Kidney epithelial cell (primary cell): Measurements from ENCODE around the gene LRGUK. TPM values are rescaled to one million over a fixed set of nuclear protein-coding genes. Genes with fewer than 3 reads are reported as not detected.

Experiments
- DNase-seq: peaks from one replicate; pipeline ENCODE4 v3.0.0-alpha.2; 2010; ENCODE audit warnings: low read depth
- H3K27me3 ChIP-seq: 2 replicates; pipeline ENCODE4 v1.6.0; 2011; ENCODE audit warnings: low read length; ENCODE audit not compliant: control insufficient read depth, insufficient read depth
- H3K36me3 ChIP-seq: 2 replicates; pipeline ENCODE4 v1.5.1; 2011; ENCODE audit warnings: low read length; ENCODE audit not compliant: control insufficient read depth, insufficient read depth
- H3K4me3 ChIP-seq: 2 replicates; pipeline ENCODE4 v1.5.1; 2011; ENCODE audit warnings: low read depth, mild to moderate bottlenecking, control low read depth, low read length
- total RNA-seq: library from RNA; depleted of rRNA; stranded (reverse); fragments of >200 nt; gene quantifications from 2 replicates; pipeline ENCODE4 v1.2.3, GENCODE V29; 2015
- TF ChIP-seq, protein P1 (sequence below): IDR thresholded peaks from 2 replicates; pipeline ENCODE4 v1.5.1; 2011; ENCODE audit warnings: mild to moderate bottlenecking, moderate library complexity, low read length, control low read depth, inconsistent platforms; ENCODE audit not compliant: insufficient read depth, poor library complexity, severe bottlenecking

The LRGUK gene
- total RNA-seq, 1 donor from 2014 or later: 0.42 TPM

DNA sequence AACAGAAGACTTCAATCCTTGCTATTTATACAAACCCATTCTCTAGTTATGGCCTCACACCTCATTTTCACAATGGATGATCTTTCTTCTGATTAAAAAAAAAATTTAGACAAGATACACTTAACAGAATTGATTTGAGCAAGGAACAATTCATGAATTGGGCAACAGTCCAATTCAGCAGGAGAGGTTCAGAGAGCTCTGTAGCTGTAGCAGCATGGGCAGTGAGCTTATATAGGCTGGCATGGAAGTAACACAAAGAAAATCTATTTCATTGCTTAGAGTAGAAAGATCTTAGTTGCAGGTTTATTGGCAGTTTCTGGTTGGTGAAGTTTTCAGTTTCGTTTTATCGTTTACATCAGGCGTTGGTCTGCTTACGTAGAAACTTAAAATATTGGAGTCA, 23.0 kb upstream of the LRGUK start:
- no peak overlapping the region for H3K4me3 ChIP-seq
- no peaks in the 10 kb centered on the region for H3K27me3 ChIP-seq
- TF ChIP-seq, protein P1, sequence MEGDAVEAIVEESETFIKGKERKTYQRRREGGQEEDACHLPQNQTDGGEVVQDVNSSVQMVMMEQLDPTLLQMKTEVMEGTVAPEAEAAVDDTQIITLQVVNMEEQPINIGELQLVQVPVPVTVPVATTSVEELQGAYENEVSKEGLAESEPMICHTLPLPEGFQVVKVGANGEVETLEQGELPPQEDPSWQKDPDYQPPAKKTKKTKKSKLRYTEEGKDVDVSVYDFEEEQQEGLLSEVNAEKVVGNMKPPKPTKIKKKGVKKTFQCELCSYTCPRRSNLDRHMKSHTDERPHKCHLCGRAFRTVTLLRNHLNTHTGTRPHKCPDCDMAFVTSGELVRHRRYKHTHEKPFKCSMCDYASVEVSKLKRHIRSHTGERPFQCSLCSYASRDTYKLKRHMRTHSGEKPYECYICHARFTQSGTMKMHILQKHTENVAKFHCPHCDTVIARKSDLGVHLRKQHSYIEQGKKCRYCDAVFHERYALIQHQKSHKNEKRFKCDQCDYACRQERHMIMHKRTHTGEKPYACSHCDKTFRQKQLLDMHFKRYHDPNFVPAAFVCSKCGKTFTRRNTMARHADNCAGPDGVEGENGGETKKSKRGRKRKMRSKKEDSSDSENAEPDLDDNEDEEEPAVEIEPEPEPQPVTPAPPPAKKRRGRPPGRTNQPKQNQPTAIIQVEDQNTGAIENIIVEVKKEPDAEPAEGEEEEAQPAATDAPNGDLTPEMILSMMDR: no peak
- H3K36me3 ChIP-seq: no peaks in the 10 kb centered on the region
- no peak for DNase-seq

DNA sequence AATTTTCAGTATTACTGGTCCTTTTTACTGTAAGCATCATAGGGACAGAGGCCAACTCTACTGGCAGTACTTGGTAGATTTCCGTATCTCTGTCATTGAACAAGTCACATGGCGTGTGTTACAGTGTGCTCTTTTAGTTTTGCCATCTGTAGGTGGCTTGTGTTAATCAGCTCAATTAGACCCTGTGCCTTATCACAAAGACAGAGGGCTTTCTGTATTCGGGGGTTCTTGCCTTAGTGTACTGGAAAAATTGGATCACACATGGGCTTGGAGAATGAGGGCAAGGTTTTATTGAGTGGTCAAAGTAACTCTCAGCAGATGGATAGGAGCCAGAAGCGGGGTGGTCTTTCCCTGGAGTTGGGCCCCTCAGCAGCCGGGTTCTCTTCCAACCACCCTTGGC, 21.3 kb upstream of the LRGUK start:
- no peaks in the 10 kb centered on the region for H3K27me3 ChIP-seq
- DNase-seq: no peak
- no peak overlapping the region for H3K4me3 ChIP-seq
- TF ChIP-seq, protein P1: no peak
- H3K36me3 ChIP-seq: no peaks in the 10 kb centered on the region

DNA sequence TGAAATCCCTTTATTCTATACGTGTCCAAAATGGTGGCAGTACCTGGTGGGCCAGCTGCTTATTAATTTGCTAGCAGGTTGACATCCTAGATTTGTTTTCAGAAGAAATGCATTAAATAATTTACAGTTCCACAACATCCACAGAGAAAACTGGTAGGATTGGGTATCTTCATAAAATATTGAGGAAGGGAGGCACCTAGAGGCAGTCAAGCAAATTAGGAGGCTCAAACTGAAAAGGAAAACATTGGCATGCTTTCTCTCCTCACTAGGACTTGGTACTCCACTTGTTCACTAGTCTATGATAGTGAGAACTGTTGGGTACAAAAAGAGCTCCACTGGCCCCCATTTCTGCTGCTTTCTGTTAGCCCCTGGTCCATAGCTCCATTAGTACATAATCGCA, 18.3 kb upstream of the LRGUK start:
- Histone ChIP-seq H3K27me3 (no peaks in the 10 kb centered on the region), H3K36me3 (no peaks in the 10 kb centered on the region), H3K4me3 (no peak overlapping the region)
- TF ChIP-seq, protein P1: no peak
- DNase-seq: no peak

DNA sequence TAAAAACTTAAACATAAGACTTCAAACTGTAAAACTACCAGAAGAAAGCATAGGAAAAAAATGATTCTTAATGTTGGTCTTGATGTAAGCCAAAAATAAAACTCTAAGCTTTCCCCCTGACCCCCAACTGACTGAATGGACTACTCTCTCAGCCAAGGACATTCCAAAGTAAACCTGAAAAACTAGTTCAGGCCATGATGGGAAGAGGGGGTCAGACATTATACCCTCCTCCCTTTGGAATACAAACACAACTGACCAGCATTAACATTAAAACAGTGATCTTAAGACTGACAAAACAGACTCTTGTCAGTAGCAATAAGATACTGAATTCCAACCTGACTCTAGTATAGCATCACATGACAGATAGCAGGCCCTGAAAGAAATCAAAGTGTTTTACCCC, 13.5 kb upstream of the LRGUK start:
- Histone ChIP-seq H3K4me3 (no peak overlapping the region), H3K36me3 (no peaks in the 10 kb centered on the region), H3K27me3 (no peaks in the 10 kb centered on the region)
- TF ChIP-seq, protein P1: no peak
- no peak for DNase-seq

DNA sequence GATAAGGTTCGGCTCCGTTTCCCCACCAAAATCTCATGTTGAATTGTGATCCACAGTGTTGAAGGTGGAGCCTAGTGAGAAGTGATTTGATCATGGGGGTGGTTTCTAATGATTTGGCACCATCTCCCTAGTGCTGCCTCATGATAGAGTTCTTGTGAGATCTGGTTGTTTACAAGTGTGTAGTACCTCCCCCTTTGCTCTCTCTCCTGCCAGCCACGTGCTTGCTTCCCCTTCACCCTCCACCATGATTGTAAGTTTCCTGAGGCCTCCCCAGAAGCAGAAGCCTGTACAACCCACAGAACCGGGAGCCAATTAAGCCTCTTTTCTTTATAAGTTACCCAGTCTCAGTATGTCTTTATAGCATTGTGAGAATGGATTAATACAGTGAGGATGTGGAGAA, 12.1 kb upstream of the LRGUK start:
- DNase-seq: no peak
- no peak overlapping the region for H3K4me3 ChIP-seq
- H3K27me3 ChIP-seq: no peaks in the 10 kb centered on the region
- H3K36me3 ChIP-seq: no peaks in the 10 kb centered on the region
- TF ChIP-seq, protein P1: no peak

DNA sequence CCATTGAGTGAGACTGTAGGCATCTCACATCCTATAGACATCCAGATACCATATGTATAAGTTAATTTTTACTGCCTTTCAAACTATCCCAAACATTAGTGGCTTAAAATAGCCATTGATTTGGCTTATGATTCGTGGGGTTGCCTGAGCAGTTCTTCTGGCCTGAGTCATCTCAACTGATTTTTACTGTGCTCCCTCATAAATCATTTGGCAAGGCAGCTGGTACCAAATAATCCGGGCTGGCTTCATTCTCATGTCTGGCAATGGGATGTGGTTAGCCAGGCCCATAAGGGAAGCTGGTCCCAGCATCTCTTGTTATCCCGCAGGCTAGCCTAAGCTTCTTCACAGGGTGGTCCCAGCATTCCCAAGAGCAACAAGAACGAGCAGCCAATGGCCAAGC, 6.7 kb upstream of the LRGUK start:
- no peaks in the 10 kb centered on the region for H3K36me3 ChIP-seq
- H3K4me3 ChIP-seq: no peak overlapping the region
- no peaks in the 10 kb centered on the region for H3K27me3 ChIP-seq
- no peak for DNase-seq
- TF ChIP-seq, protein P1: no peak
